GM18498 (cell line): ENCODE data around the gene STAM2.

Experiments
- ATAC-seq: cut with Tn5 transposase; IDR thresholded peaks from one replicate; pipeline ENCODE4 v1.9.1; 2021; ENCODE audit warnings: mild to moderate bottlenecking, moderate library complexity; ENCODE audit not compliant: unreplicated experiment

Gene STAM2

DNA sequence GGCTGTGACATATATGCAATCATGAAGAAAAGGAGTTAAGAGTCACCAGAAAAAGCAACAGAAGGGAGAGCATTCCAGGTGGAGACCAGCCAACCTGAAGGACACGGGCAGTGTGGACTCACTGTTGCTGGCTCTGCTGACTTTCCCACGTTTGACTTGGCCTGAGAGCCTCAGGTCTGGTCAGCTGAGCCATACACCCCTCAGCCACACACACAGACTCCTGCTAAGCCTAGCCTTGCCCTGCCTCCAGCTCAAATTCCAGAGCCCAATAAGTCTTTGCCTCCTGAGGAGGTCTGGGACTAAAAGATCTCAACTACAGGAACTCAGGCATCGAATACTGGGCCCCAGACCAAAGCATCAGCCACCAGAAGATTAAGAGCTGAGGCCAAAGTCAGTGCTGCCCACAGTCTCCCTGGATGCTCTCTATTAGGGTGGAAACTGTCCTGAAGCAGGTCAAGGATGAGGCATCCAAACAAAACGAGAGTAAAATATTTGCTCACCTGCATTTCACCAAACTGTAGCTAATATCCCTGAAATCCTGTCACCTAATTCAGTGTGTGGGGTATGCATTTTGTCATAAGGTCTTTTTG, 100.0 kb downstream of the STAM2 start:
- no peak for ATAC-seq

DNA sequence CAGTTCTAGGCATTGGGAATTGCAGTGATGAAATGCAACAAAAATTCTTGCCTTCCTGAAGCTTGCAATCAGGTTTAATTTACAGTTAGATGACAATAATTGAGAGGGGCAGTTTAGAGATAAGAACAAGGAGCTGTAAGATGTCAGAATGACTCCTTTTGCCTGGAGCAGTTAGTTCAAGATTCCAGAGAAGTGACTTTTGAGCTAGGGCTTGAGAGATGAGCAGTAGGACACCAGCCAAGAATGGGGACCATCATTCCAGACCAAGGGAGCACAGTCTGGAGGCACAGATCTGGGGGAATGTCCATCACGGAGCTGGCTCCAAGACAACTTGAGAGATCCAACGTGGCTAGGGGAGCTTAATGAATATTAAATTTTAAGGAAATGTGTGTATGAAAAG, 103.6 kb downstream of the STAM2 start:
- no peak for ATAC-seq

DNA sequence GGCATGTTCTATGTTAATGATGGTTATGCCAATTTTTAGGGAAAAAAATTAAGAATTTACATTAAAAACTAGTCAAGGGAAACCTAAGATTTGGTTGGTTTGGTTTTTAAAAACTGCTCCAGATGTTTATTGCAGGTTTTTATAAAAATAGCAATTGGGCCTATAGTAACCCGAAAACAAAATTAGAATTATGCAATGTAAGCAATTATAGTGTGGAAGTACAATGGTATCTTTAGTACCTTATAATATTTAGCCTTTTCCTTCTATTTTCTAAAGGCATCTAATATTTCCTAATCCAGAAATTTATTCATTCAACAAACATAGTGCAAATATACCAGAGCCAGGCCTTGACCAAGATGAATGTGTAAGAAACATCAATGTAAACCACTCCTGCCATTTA, 104.0 kb downstream of the STAM2 start:
- no peak for ATAC-seq

DNA sequence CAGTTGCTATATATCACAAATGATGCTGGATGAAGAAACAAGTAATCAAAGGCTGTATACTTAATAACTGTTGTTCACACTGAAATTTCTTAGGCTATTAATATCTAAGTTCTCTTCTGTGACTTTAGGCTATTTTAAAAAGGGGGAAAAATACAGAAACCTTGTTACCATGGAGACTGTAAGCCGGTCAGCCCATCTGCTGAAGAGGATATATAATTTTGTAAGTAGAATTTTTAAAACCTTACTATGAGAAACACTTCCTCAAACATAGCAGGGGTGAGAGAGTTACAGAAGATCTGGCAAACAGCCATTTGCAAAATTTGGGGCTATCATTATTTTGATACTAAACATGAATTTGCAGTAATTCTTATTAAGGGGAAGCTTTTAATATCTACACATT, 104.5 kb downstream of the STAM2 start:
- ATAC-seq, result peak; percentile 71

DNA sequence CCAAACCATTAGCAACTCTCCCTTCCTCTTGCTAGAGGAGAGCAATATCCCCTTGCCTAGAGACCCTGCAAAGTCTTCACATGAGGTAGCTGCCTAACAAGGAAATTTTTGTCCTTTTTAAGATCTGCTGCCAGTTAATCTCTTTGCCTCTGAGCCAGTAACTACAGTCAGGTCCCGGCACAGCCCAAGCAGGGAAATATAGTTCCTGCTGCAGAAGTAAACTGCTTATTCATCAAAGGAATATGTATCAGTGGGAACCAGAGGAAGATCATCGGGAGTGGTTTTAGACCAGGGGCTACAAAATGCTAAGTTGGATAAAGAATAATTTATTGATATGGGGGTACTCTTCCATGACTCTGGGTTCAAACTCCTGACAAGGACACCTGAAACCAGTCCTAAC, 107.3 kb downstream of the STAM2 start:
- no peak for ATAC-seq

GRCh38 chr2:152067823-152068222, 107.7 kb downstream of the STAM2 start:
- ATAC-seq, result no peak
